H9 (cell line): ENCODE data around the gene TGFBR3L. TPM values are rescaled to one million over a fixed set of nuclear protein-coding genes. Genes with fewer than 3 reads are reported as not detected.
A peak's percentile ranks its signal among the peaks of the same experiment; 100 is the strongest.

Experiments used
- DNase-seq: peaks from one replicate; pipeline ENCODE4 v3.0.0-alpha.2; 2017
- H2AFZ ChIP-seq: one replicate; pipeline ENCODE4 v1.6.1; 2013; ENCODE audit warnings: mild to moderate bottlenecking, low read length, control low read depth, moderate library complexity
- H2AK5ac ChIP-seq: 2 replicates; pipeline ENCODE4 v1.6.1; 2013; ENCODE audit warnings: low read length, control low read depth, mixed read lengths; ENCODE audit not compliant: insufficient read length
- H2BK120ac ChIP-seq: one replicate; pipeline ENCODE4 v1.6.1; 2013; ENCODE audit warnings: low read depth, mild to moderate bottlenecking, low read length, control low read depth, inconsistent platforms; ENCODE audit not compliant: poor library complexity, severe bottlenecking
- H2BK12ac ChIP-seq: 2 replicates; pipeline ENCODE4 v1.6.1; 2013; ENCODE audit warnings: low read length, control low read depth, mixed read lengths, low read depth; ENCODE audit not compliant: insufficient read length
- H2BK15ac ChIP-seq: 2 replicates; pipeline ENCODE4 v1.6.1; 2013; ENCODE audit warnings: low read depth, low read length, control low read depth
- H2BK20ac ChIP-seq: one replicate; pipeline ENCODE4 v1.6.1; 2013; ENCODE audit warnings: low read depth, mild to moderate bottlenecking, low read length, control low read depth, inconsistent platforms; ENCODE audit not compliant: poor library complexity, severe bottlenecking
- H2BK5ac ChIP-seq: 2 replicates; pipeline ENCODE4 v1.6.1; 2013; ENCODE audit warnings: low read length, control low read depth, mixed read lengths; ENCODE audit not compliant: insufficient read length
- H3K14ac ChIP-seq: 2 replicates; pipeline ENCODE4 v1.6.1; 2013; ENCODE audit warnings: low read length, control low read depth; ENCODE audit not compliant: insufficient read depth
- H3K18ac ChIP-seq: 2 replicates; pipeline ENCODE4 v1.6.1; 2013; ENCODE audit warnings: low read depth, mild to moderate bottlenecking, mixed read lengths, low read length, control low read depth; ENCODE audit not compliant: insufficient read length
- H3K23ac ChIP-seq: 2 replicates; pipeline ENCODE4 v1.6.1; 2013; ENCODE audit warnings: low read length, control low read depth, mixed read lengths, low read depth; ENCODE audit not compliant: insufficient read length
- H3K23me2 ChIP-seq: 2 replicates; pipeline ENCODE4 v1.6.1; 2013; ENCODE audit warnings: low read depth, mild to moderate bottlenecking, mixed read lengths, low read length, control low read depth; ENCODE audit not compliant: insufficient read length, poor library complexity, severe bottlenecking
- H3K27ac ChIP-seq: 2 replicates; pipeline ENCODE4 v1.5.1; 2013; ENCODE audit warnings: low read length, control low read depth, mixed read lengths, low read depth; ENCODE audit not compliant: insufficient read length
- H3K27me3 ChIP-seq: 2 replicates; pipeline ENCODE4 v1.6.1; 2013; ENCODE audit warnings: low read length, control low read depth, inconsistent platforms; ENCODE audit not compliant: insufficient read depth
- H3K4ac ChIP-seq: 2 replicates; pipeline ENCODE4 v1.6.1; 2013; ENCODE audit warnings: low read depth, mild to moderate bottlenecking, control low read depth, inconsistent platforms, low read length, moderate library complexity
- H3K4me1 ChIP-seq: 2 replicates; pipeline ENCODE4 v1.6.1; 2013; ENCODE audit warnings: low read length, control low read depth, inconsistent platforms; ENCODE audit not compliant: insufficient read depth
- H3K4me2 ChIP-seq: 2 replicates; pipeline ENCODE4 v1.6.1; 2013; ENCODE audit warnings: low read length, control low read depth, mixed read lengths; ENCODE audit not compliant: insufficient read length, insufficient read depth
- H3K56ac ChIP-seq: 2 replicates; pipeline ENCODE4 v1.6.1; 2013; ENCODE audit warnings: low read depth, mild to moderate bottlenecking, mixed read lengths, low read length, control low read depth; ENCODE audit not compliant: insufficient read length
- H3K79me1 ChIP-seq: 2 replicates; pipeline ENCODE4 v1.6.1; 2013; ENCODE audit warnings: low read depth, mild to moderate bottlenecking, moderate library complexity, low read length, control low read depth, inconsistent platforms; ENCODE audit not compliant: insufficient read depth, poor library complexity, severe bottlenecking
- H3K79me2 ChIP-seq: 2 replicates; pipeline ENCODE4 v1.6.1; 2013; ENCODE audit warnings: low read length, control low read depth, inconsistent platforms; ENCODE audit not compliant: insufficient read depth
- H3K9ac ChIP-seq: 2 replicates; pipeline ENCODE4 v1.6.1; 2013; ENCODE audit warnings: low read length, control low read depth, mixed read lengths; ENCODE audit not compliant: insufficient read length; ENCODE audit errors: extremely low read depth
- H3K9me3 ChIP-seq: one replicate; pipeline ENCODE4 v1.6.1; 2013; ENCODE audit warnings: low read depth, low read length, inconsistent platforms; ENCODE audit not compliant: control insufficient read depth
- H3T11ph ChIP-seq: one replicate; pipeline ENCODE4 v1.6.1; 2013; ENCODE audit warnings: mild to moderate bottlenecking, low read length, control low read depth, inconsistent platforms
- H4K20me1 ChIP-seq: one replicate; pipeline ENCODE4 v1.6.1; 2013; ENCODE audit not compliant: control insufficient read depth, insufficient read length, insufficient read depth
- H4K5ac ChIP-seq: 2 replicates; pipeline ENCODE4 v1.6.1; 2013; ENCODE audit warnings: low read depth, mild to moderate bottlenecking, mixed read lengths, low read length, control low read depth; ENCODE audit not compliant: insufficient read length
- H4K8ac ChIP-seq: replicated peaks from 2 replicates; pipeline ENCODE4 v1.6.1; 2013; ENCODE audit warnings: low read length, control low read depth, mixed read lengths, low read depth; ENCODE audit not compliant: insufficient read length
- H4K91ac ChIP-seq: 2 replicates; pipeline ENCODE4 v1.6.1; 2013; ENCODE audit warnings: low read depth, mild to moderate bottlenecking, moderate library complexity, mixed read lengths, low read length, control low read depth; ENCODE audit not compliant: insufficient read length
- H3K27ac Mint-ChIP-seq, 3 experiments: 2 replicates in 2 of 3; 3 replicates in 1 of 3; pipeline ENCODE4 v1.8.0; 2020 to 2021; ENCODE audit warnings: mixed read lengths in 3 of 3, mild to moderate bottlenecking in 1 of 3, moderate library complexity in 1 of 3
- H3K27me3 Mint-ChIP-seq: 2 replicates; pipeline ENCODE4 v1.8.0; 2021; ENCODE audit warnings: low read depth, mild to moderate bottlenecking, moderate library complexity, mixed read lengths
- H3K36me3 Mint-ChIP-seq, 3 experiments: 2 replicates in 2 of 3; 3 replicates in 1 of 3; pipeline ENCODE4 v1.8.0; 2020 to 2021; ENCODE audit warnings: low read depth in 3 of 3, mixed read lengths in 3 of 3; ENCODE audit not compliant: insufficient read depth in 1 of 3
- H3K4me1 Mint-ChIP-seq, 2 experiments: 2 replicates each; pipeline ENCODE4 v1.8.0; 2020; ENCODE audit warnings: mixed read lengths in 2 of 2
- H3K4me3 Mint-ChIP-seq, 2 experiments: 2 replicates in 1 of 2; 3 replicates in 1 of 2; pipeline ENCODE4 v1.8.0; 2020 to 2021; ENCODE audit warnings: mild to moderate bottlenecking in 2 of 2, mixed read lengths in 2 of 2, moderate library complexity in 1 of 2
- H3K9me3 Mint-ChIP-seq, 2 experiments: 2 replicates in 1 of 2; 3 replicates in 1 of 2; pipeline ENCODE4 v1.8.0; 2020; ENCODE audit warnings: mild to moderate bottlenecking in 2 of 2, mixed read lengths in 2 of 2, moderate library complexity in 1 of 2
- WGBS: extraction: QIAGEN DNeasy Blood & Tissue Kit; methylation state at CpG from one replicate; pipeline ENCODE4 v1.1.7; 2013; ENCODE audit warnings: missing lambda C conversion rate, low lambda C conversion rate, mixed read lengths; ENCODE audit not compliant: insufficient read length; ENCODE audit errors: extremely low coverage; 5-methylcytosine and 5-hydroxymethylcytosine counted together
- total RNA-seq: library from RNA; stranded (reverse); gene quantifications from 2 replicates; pipeline ENCODE4 v1.2.1, GENCODE V29; 2021
- TF ChIP-seq, protein P1 (sequence below): fragments of 200-600 bp; sonication (generic); conservative IDR thresholded peaks from 3 replicates; pipeline ENCODE4 v1.8.0; 2021; ENCODE audit warnings: antibody characterized with exemption, mild to moderate bottlenecking

Gene TGFBR3L
- total RNA-seq, 1 experiment from 2014 or later = 5.5 TPM

GRCh38 chr19:7870571-7871436 lies 43.8 kb upstream of the TGFBR3L start:
- Histone ChIP-seq H2BK15ac (no peak overlapping the region), H3K14ac (no peak overlapping the region), H2AK5ac (no peak overlapping the region), H3K27ac (no peak overlapping the region), H2BK20ac (no peak overlapping the region), H3K23ac (no peak overlapping the region), H2AFZ (no peak overlapping the region), H2BK120ac (no peak overlapping the region), H3T11ph (no peak overlapping the region), H3K4me1 (no peaks in the 10 kb centered on the region; the same call in 1 of the 2 replicates), H3K9me3 (no peaks in the 10 kb centered on the region), H2BK12ac (no peak overlapping the region), H3K27me3 (peaks cover 1% of the 10 kb centered on the region; the same call in 1 of the 2 replicates), H3K23me2 (peaks cover 22% of the 10 kb centered on the region), H3K18ac (no peak overlapping the region), H3K56ac (no peak overlapping the region), H4K8ac (no peak overlapping the region), H4K5ac (no peak overlapping the region), H3K79me2 (no peaks in the 10 kb centered on the region), H4K91ac (no peak overlapping the region), H3K4me2 (peak overlapping the region; percentile 24), H4K20me1 (peaks cover 4% of the 10 kb centered on the region), H2BK5ac (no peak overlapping the region), H3K4ac (no peak overlapping the region), H3K79me1 (no peaks in the 10 kb centered on the region), H3K9ac (no peak overlapping the region)
- Mint-ChIP-seq H3K36me3 (peaks cover 0 to 6% (median 5%) of the 10 kb centered on the region in 3 experiments; a peak in 4 of 7 replicates), H3K9me3 (no peaks in the 10 kb centered on the region), H3K27me3 (peaks cover 29% of the 10 kb centered on the region), H3K4me3 (peak overlapping the region in 1 of 2 experiments; percentile 75; a peak in 3 of 5 replicates), H3K4me1 (peaks cover 17 to 38% of the 10 kb centered on the region in 2 experiments), H3K27ac (peak overlapping the region; percentile 83 to 99 (median 98))
- peak; percentile 98 for DNase-seq
- WGBS = no CpG with 5 or more reads among the region's 11 CpGs
- TF ChIP-seq, protein P1, sequence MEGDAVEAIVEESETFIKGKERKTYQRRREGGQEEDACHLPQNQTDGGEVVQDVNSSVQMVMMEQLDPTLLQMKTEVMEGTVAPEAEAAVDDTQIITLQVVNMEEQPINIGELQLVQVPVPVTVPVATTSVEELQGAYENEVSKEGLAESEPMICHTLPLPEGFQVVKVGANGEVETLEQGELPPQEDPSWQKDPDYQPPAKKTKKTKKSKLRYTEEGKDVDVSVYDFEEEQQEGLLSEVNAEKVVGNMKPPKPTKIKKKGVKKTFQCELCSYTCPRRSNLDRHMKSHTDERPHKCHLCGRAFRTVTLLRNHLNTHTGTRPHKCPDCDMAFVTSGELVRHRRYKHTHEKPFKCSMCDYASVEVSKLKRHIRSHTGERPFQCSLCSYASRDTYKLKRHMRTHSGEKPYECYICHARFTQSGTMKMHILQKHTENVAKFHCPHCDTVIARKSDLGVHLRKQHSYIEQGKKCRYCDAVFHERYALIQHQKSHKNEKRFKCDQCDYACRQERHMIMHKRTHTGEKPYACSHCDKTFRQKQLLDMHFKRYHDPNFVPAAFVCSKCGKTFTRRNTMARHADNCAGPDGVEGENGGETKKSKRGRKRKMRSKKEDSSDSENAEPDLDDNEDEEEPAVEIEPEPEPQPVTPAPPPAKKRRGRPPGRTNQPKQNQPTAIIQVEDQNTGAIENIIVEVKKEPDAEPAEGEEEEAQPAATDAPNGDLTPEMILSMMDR = no peak
